ENCODE measurements around the gene COL15A1.

COL15A1 gene

GRCh38 chr9:99015448-99015847 lies 71.7 kb downstream of the COL15A1 start:
- no peak for DNase-seq (ENCODE audit: low spot score)
- in situ Hi-C loops (cut with MboI; ENCODE audit: low sequenced_read_pairs, unreplicated experiment), result no loop called here
- TF ChIP-seq CTCF (IDR thresholded peaks at IDR 0.05; ENCODE audit: borderline replicate concordance, control extremely low read depth, extremely low read depth, insufficient read depth, missing control alignments), result no peak

GRCh38 chr9:99015890-99016289 lies 72.2 kb downstream of the COL15A1 start:
- in situ Hi-C loops (cut with MboI; ENCODE audit: low sequenced_read_pairs, unreplicated experiment), result no loop called here
- no peak for DNase-seq (ENCODE audit: low spot score)
- no peak for TF ChIP-seq CTCF (IDR thresholded peaks at IDR 0.05; ENCODE audit: borderline replicate concordance, control extremely low read depth, extremely low read depth, insufficient read depth, missing control alignments)

DNA sequence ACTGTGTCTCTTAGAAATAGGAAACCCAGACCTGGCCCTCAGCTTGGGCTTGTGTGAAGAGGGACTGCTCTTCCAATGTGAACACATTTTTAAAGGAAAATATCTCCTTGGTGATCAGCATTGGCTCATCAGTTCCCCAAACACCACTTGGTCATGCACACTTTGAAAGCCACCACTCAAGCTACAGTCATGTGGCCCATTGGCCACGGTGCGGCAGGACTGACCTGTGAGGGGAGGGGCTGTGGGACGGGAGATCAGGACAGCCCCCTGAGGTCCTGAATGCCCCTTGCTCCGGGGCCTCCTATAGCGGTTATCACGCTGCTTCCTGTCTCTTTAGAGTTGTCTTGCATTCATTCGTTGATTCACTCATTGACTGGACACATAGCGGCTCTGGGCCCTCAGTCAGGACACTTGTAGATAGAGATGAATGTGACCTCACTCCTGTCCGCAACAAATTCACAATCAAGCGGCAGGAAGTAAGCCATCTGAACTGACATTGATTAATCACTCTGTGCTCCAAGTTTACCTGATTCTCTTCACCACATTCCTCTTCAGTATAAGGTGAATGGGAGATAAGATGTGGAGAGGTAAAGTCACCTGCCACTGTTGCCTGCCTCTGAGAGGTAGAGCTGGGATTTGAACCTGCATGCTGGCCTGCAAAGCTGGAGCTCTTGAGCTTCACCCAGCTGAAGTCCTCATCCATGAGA lies 73.1 kb downstream of the COL15A1 start:
- TF ChIP-seq CTCF (IDR thresholded peaks at IDR 0.05; ENCODE audit: borderline replicate concordance, control extremely low read depth, extremely low read depth, insufficient read depth, missing control alignments), result no peak
- DNase-seq (ENCODE audit: low spot score), result no peak

GRCh38 chr9:99018653-99019052 lies 74.9 kb downstream of the COL15A1 start:
- in situ Hi-C loops (cut with MboI; ENCODE audit: low sequenced_read_pairs, unreplicated experiment), result no loop called here
- no peak for DNase-seq (ENCODE audit: low spot score)
- TF ChIP-seq CTCF (IDR thresholded peaks at IDR 0.05; ENCODE audit: borderline replicate concordance, control extremely low read depth, extremely low read depth, insufficient read depth, missing control alignments), result no peak

More for the DNA sequence above, 73.1 kb downstream of the COL15A1 start:
- in situ Hi-C loops (cut with MboI; ENCODE audit: low sequenced_read_pairs, unreplicated experiment), result no loop called here

- in situ Hi-C loops (cut with MboI; ENCODE audit: low sequenced_read_pairs, unreplicated experiment), result no loop called here
- no peak for TF ChIP-seq CTCF (IDR thresholded peaks at IDR 0.05; ENCODE audit: borderline replicate concordance, control extremely low read depth, extremely low read depth, insufficient read depth, missing control alignments)
- DNase-seq (ENCODE audit: low spot score), result no peak
Measured at GRCh38 chr9:99019510-99020331, 76.0 kb downstream of the COL15A1 start.

GRCh38 chr9:99020786-99021436 lies 77.2 kb downstream of the COL15A1 start:
- no peak for TF ChIP-seq CTCF (IDR thresholded peaks at IDR 0.05; ENCODE audit: borderline replicate concordance, control extremely low read depth, extremely low read depth, insufficient read depth, missing control alignments)
- no peak for DNase-seq (ENCODE audit: low spot score)
- in situ Hi-C loops (cut with MboI; ENCODE audit: low sequenced_read_pairs, unreplicated experiment), result no loop called here

All from GM13976 (cell line).